Heart right ventricle (tissue), 16 donors: ENCODE measurements around the gene EPHA5. TPM values are rescaled to one million over a fixed set of nuclear protein-coding genes. Genes with fewer than 3 reads are reported as not detected.
A peak's percentile ranks its signal among the peaks of the same experiment; 100 is the strongest.

Experiments used
- ATAC-seq, 8 donors: fragments of 200-7000 bp; cut with Tn5 transposase; one replicate each; pipeline ENCODE4 v1.9.1; 2020; ENCODE audit warnings: mild to moderate bottlenecking in 8 of 8, moderate library complexity in 8 of 8, moderate number of reproducible peaks in 1 of 8
- DNase-seq, 2 donors: peaks; one replicate each; pipeline ENCODE4 v3.0.0-alpha.2; 2020
- H3K27ac ChIP-seq, 10 donors: fragments of 200-600 bp; sonication (generic) in 2 of 10; one replicate each; pipeline versions ENCODE4 v1.5.0 to v1.8.0; 2020 to 2022; ENCODE audit warnings: mild to moderate bottlenecking in 3 of 10
- H3K27me3 ChIP-seq, 7 donors: fragments of 200-600 bp; one replicate each; pipeline ENCODE4 v1.8.0; 2021 to 2022; ENCODE audit warnings: mild to moderate bottlenecking in 2 of 7
- H3K36me3 ChIP-seq, 9 donors: fragments of 200-600 bp; sonication (generic) in 1 of 9; one replicate each; pipeline versions ENCODE4 v1.5.0 to v1.8.0; 2020 to 2022; ENCODE audit warnings: mild to moderate bottlenecking in 2 of 9
- H3K4me1 ChIP-seq, 9 donors: fragments of 200-600 bp; sonication (generic) in 1 of 9; one replicate each; pipeline versions ENCODE4 v1.5.0 to v1.8.0; 2020 to 2022; ENCODE audit warnings: mild to moderate bottlenecking in 4 of 9
- H3K4me3 ChIP-seq, 10 donors: fragments of 200-600 bp; sonication (generic) in 2 of 10; one replicate each; pipeline versions ENCODE4 v1.5.0 to v1.8.0; 2020 to 2022; ENCODE audit warnings: mild to moderate bottlenecking in 7 of 10, moderate library complexity in 2 of 10
- H3K9me3 ChIP-seq, 11 donors: fragments of 200-600 bp in 10 of 11; sonication (generic) in 2 of 11; one replicate each; pipeline versions ENCODE4 v1.5.0 to v1.8.0; 2013 to 2022; ENCODE audit warnings: mild to moderate bottlenecking in 2 of 11, control low read depth in 1 of 11, moderate library complexity in 1 of 11
- WGBS, 2 donors: extraction: QIAGEN DNeasy Blood & Tissue Kit; methylation state at CpG; one replicate each; pipeline ENCODE4 v1.1.7; 2013; ENCODE audit warnings: inconsistent platforms in 1 of 2; 5-methylcytosine and 5-hydroxymethylcytosine counted together
- intact Hi-C, 10 donors: fragments of 100-400 bp; cut with DNase I; formaldehyde crosslinking; loops; one replicate each; pipeline versions ENCODE4 v1.11.1 to v1.14.2; 2022
- long read RNA-seq, 3 donors: library from polyadenylated mRNA; unstranded; transcript quantifications; one replicate each; pipeline ENCODE4 v2.0.0, GENCODE V29; 2020 to 2021
- polyA plus RNA-seq, 2 donors: library from polyadenylated mRNA; stranded (reverse); fragments of 200-250 nt; gene quantifications; one replicate each; pipeline ENCODE4 v1.2.3, GENCODE V29; 2013
- total RNA-seq, 10 donors: library from RNA; stranded (reverse); fragmentation: NEBNext Ultra II Directional in 3 of 10; extraction: Animal tissue kit (Norgen Biotek cat#: 25700) in 3 of 10; gene quantifications; one replicate each; pipeline versions ENCODE4 v1.2.1 to v1.2.4, GENCODE V29; 2021 to 2023
- TF ChIP-seq, protein P1 (sequence below), 9 donors: fragments of 200-600 bp; sonication (generic) in 2 of 9; IDR thresholded peaks; one replicate each; pipeline versions ENCODE4 v1.5.0 to v1.8.0; 2021 to 2022; ENCODE audit warnings: antibody characterized with exemption in 9 of 9, mild to moderate bottlenecking in 5 of 9, moderate library complexity in 1 of 9
- donor health status: Arrhythmogenic right ventricular cardiomyopathy.
- donor health status: ischemic (EF 13 %, LVEDD 7.1; RV severe dilation, severe dysfunction).
- donor health status: healthy with polysubstance abuse.
- donor health status: DM: no; HTN: yes; CAD: no.
- donor health status: DM: no; HTN: no; CAD: no.
- donor health status: ischemic (EF 25% LVEDD 6.9; RV normal size, moderate dysfunction).
- donor health status: ischemic (EF 25% LVEDD 5.7; RV mildly dilated, moderate dysfunction).
- donor health status: healthy.
- donor health status: DM: yes; HTN: yes; CAD: no.
- donor health status: Ischemic cardiomyopathy.
- donor health status: ischemic (EF 35%, LVEDD 5.7; RV mildly dilated, moderate dysfunction).
- donor health status: nonischemic (EF 11% LVEDD 7.7; RV severe dilation, severe dysfunction).
- donor health status: DM: yes; HTN: yes; CAD: no.
- donor health status: PGD.
- donor health status: ischemic (EF 29% LVEDD 5.4; RV normal size, mild dysfunction).
- donor health status: nonischemic (EF 23%, LVEDD 6.1; RV moderate dilation, normal function).

EPHA5 gene
- total RNA-seq (under 1 TPM in 9 of 10 donors, not detected in 1; 0.05 to 0.37 (median 0.08) TPM), polyA plus RNA-seq (under 1 TPM; under 0.01 to 0.15 TPM)
- long read RNA-seq, donor 1, result 0 reads
- long read RNA-seq, donor 2, result 0 reads
- long read RNA-seq, donor 3, result 0 reads

DNA sequence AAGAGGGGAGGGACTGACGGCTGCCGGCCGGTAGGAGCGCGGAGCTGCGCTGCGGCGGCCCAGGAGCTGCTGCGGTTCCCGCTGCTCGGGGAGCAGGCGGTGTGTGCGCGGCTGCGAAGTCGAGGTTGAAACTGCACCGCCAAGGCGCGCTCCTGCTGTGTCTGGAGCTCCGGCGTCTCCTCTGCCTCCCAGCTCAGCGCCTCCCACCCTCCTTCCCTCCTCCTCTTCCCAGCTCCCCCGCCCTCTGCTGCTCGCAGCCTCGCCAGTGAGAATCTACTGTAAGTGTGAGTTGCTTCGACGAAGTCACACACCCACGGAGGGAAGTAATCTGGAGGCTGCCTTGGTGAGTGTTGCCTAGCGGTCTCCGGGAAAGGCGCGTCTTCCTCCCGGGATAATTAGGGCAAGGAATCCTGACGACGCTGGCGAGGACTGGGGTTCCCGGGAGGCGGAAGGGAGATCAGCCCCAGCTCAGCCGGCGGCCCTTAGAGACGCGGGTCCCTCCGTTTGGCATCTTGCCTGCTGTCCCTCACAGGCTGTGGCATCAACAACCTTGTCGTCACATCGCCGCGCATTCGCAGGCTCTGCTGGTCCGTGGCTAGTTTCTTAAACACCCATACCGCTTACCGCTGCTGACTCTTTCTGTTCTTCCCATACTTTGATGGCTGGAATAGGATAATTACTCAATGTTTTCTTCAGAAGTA lies at the start of gene EPHA5:
TSS of gene EPHA5 (minus strand) at position 159 of the 701 bp plus-strand sequence. CDS start 747 bp downstream, outside the sequence.
- H3K9me3 ChIP-seq, result no peaks in the 10 kb centered on the region
- peak; percentile 22 to 48 for DNase-seq
- peaks cover 0 to 26% (median 5%) of the 10 kb centered on the region in 9 donors for H3K4me1 ChIP-seq
- intact Hi-C loops, result no loop called here
- TF ChIP-seq, protein P1, sequence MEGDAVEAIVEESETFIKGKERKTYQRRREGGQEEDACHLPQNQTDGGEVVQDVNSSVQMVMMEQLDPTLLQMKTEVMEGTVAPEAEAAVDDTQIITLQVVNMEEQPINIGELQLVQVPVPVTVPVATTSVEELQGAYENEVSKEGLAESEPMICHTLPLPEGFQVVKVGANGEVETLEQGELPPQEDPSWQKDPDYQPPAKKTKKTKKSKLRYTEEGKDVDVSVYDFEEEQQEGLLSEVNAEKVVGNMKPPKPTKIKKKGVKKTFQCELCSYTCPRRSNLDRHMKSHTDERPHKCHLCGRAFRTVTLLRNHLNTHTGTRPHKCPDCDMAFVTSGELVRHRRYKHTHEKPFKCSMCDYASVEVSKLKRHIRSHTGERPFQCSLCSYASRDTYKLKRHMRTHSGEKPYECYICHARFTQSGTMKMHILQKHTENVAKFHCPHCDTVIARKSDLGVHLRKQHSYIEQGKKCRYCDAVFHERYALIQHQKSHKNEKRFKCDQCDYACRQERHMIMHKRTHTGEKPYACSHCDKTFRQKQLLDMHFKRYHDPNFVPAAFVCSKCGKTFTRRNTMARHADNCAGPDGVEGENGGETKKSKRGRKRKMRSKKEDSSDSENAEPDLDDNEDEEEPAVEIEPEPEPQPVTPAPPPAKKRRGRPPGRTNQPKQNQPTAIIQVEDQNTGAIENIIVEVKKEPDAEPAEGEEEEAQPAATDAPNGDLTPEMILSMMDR (IDR thresholded peaks at IDR 0.05), result no peak
- H3K27ac ChIP-seq, result peak within 1 kb of the TSS in 1 of 10 donors; percentile 7
- peaks cover 4 to 65% (median 54%) of the 10 kb centered on the region in 7 donors for H3K27me3 ChIP-seq
- peak; percentile 74 to 90 (median 86) for ATAC-seq
- 1% methylated on average over 51 of the region's 51 CpGs for WGBS, 2 donors
- H3K36me3 ChIP-seq, result no peaks in the 10 kb centered on the region
- H3K4me3 ChIP-seq, result peak within 1 kb of the TSS; percentile 2 to 53 (median 42)

DNA sequence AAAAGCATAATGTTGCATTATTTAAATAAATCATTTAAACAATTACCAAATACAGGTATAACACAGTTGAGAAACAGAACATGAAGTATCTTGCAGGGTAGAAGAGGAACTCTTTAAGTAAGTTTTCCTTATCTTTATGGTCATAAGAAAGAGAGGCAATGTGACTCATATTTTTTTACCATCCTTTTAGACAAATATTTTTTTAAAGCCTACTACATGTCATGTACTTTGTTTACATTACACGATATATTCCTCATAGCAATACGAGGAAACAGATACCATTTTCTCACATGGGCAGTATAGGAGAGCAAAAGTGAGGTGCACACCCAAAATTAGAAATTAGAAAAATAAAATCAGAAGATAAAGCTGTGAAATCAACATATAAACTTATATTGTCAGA lies 49.3 kb upstream of the EPHA5 start:
- Histone ChIP-seq H3K27me3 (no peaks in the 10 kb centered on the region), H3K4me1 (no peaks in the 10 kb centered on the region), H3K9me3 (peaks cover 0 to 11% (median 0%) of the 10 kb centered on the region in 11 donors), H3K36me3 (no peaks in the 10 kb centered on the region), H3K4me3 (no peak overlapping the region), H3K27ac (no peak overlapping the region)
- WGBS, 2 donors, result 71 to 77% methylated on average over 2 of the region's 2 CpGs
- intact Hi-C loops, result no loop called here
- TF ChIP-seq, protein P1 (IDR thresholded peaks at IDR 0.05), result no peak
- no peak for DNase-seq
- ATAC-seq, result no peak

DNA sequence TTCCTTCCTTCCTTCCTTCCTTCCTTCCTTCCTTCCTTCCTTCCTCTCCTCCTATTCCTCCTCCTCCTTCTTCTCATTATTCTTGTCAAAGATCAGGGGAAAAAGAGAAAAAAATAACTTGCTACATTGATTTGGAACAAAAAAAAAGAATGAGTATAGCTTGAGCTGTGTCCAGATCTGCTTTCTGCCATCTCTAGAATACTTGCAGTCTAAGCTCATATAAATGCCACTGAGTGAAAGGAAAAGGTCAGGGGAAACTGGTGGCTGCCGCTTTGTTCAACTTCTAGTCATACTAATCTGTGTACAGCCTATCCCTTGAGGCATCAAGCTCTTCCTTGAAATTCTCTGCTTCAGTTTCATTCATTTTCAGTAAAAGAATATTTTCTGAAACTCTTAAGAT lies 28.3 kb upstream of the EPHA5 start:
- Histone ChIP-seq H3K27ac (no peak overlapping the region), H3K36me3 (no peaks in the 10 kb centered on the region), H3K27me3 (no peaks in the 10 kb centered on the region), H3K4me3 (no peak overlapping the region), H3K4me1 (no peaks in the 10 kb centered on the region), H3K9me3 (no peaks in the 10 kb centered on the region)
- TF ChIP-seq, protein P1 (IDR thresholded peaks at IDR 0.05), result no peak
- intact Hi-C loops, result no loop called here
- ATAC-seq, result no peak
- no peak for DNase-seq
- WGBS, 2 donors, result 67 to 81% methylated on average over 1 of the region's 1 CpG

DNA sequence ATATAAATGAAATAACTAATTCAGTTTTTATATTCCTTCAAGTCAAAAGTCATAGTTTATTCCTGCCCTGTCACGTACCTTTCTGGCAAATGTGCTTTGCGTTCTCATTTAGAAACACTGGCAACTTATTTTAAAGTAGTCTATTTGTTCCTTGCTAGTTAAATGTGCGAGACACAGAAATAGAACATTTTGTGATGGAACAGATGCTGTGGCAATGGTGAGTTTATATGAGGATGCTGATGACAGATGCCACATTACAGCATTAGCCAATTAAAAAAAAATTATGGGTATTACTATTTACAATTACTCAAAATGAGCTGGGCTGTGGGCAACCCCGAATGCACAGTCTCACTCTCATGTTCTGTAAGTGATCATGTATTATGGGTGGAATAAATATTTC lies 26.1 kb upstream of the EPHA5 start:
- Histone ChIP-seq H3K36me3 (no peaks in the 10 kb centered on the region), H3K9me3 (no peaks in the 10 kb centered on the region), H3K27me3 (no peaks in the 10 kb centered on the region), H3K27ac (no peak overlapping the region), H3K4me1 (no peaks in the 10 kb centered on the region), H3K4me3 (no peak overlapping the region)
- TF ChIP-seq, protein P1 (IDR thresholded peaks at IDR 0.05), result no peak
- ATAC-seq, result no peak
- DNase-seq, result no peak
- intact Hi-C loops, result no loop called here
- WGBS, 2 donors, result 56 to 83% methylated on average over 4 of the region's 4 CpGs
